Endothelial cell of hepatic sinusoid (primary cell): Measurements from ENCODE around the gene DDX51.

Experiments used
- in situ Hi-C: cut with HindIII; loops from 2 replicates; pipeline ENCODE4 v1.10.0; 2017; ENCODE audit warnings: low sequenced_read_pairs

DDX51 gene

DNA sequence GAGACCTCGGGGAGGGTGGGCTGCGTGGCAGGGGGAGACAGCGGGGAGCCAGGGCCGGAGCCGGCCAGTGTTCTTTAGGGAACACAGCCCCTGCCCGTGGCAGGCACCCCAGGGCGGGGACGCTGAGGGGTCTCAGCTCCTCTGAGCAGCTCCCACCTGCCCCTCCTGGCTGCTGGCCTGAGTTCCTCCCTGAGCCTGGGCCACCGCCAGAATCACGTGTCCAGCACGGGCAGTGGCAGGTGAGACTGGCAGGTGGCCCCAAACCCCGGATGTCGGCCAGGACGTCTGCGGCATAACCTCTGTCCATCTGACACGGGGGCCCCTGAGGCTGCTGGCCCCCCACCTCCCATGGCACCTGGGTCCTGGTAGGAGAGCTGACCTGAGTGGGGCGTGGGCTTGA, 25.3 kb upstream of the DDX51 start:
- in situ Hi-C loops = no loop called here

DNA sequence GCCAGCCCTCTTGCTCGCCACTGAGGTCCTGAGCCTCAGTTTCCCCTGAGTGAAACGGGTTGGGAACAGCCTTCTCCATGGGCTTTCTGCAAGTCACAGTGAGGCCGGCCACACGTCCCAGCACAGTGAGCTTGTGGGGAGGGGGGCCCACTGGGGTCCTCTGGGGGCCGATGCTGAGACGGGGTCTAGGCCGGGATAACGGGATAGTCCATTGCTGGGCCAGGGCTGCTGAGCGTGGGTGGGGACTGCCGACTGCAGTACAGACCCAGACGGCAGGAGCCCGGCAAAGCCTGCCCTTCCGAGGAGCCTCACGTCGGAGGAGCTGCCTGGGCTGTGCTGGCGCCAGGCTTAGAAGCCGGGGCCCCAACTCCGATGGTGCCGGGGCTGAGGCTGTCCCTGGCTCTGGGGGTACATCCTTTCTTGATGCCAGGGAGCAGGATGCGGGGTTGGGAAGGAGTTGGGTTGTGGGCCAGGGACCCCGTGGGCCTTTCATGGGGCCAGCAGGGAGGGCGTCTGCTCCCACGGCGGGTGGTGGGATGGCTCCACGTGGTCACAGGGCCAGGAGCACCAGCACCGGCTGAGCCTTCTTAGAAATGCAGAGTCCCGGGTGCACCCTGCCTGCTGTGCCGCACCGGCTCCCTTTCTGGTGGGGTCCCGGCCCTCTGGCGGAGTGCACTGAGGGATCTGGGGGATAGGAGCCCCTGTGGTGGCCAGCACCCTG, 24.4 kb upstream of the DDX51 start:
- in situ Hi-C loops = no loop called here

DNA sequence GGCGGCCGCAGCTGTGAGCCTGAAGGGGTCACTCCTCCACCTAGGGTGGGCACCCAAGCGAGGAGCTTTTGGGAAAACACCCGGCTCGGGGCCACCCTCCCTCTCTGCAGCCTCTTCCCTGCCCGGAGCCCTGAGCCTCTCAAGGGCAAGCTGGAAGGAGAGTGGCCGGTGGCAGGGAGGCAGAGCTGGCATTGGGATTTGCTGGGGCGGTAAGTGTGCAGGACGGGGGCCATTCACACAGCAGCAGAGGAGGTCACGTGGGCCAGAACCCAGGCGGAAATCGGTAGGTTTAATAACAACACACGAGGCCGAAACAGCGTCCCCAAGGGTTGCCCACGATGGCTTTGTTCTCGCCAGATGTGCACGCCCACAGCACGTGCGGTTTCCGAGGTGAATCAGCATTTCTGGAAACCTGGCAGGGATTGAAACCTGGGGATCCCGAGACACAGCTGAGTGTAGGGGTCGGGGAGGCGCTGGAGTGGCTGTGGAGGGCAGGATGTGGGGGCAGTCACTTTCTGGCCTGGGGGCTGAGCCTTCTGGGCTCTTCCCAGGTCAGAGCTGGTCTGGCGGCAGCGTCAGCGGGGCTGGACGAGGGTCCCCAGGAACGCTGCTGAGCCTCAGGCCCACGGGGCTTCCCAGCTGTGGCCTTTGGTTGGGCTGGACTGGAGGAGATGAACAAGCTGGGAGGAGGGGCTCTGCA, 23.6 kb upstream of the DDX51 start:
- in situ Hi-C loops = no loop called here

DNA sequence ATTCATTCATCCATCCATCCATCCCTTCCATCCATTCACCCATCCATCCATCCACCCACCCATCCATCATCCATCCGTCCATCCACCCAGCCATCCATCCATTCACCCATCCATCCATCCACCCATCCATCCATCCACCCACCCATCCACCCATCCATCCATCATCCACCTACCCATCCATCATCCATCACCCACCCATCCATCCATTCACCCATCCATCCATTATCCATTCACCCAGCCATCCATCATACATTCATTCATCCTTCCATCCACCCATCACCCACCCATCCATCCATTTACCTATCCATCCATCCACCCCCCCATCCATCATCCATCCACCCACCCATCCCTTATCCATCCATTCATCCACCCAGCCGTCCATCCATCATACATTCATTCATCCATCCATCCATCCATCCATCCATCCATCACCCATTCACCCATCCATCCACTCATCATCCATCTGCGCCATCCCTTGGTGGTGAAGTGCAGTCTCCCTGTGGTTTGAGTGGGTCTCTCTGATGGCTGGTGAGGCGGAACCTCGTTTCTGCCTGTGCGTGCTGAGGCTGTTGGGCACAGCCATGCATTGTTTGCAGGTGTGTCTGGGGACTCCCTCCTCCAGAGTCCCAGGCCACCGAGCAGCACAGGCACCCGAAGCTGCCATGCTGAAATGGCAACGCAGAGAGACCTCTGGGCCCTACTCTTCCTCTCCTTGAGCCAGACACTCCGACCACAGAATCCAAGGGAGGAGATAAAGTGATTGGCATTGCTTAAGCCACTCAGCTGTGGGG, 22.9 kb upstream of the DDX51 start:
- in situ Hi-C loops = no loop called here

DNA sequence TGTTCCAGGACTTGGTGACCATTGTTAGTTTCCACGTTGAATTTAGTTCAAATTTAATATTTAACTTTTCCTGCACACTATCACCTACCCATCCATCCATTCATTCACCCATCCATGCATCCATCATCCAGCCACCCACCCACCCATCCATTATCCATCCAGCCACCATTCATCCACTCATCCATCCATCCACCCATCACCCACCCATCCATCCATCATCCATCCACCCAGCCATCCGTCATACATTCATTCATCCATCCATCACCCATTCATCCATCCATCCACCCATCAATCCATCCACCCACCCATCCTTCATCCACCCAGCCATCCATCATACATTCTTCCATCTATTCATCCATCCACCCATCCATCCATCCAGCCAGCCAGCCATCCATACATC, 22.0 kb upstream of the DDX51 start:
- in situ Hi-C loops = no loop called here

DNA sequence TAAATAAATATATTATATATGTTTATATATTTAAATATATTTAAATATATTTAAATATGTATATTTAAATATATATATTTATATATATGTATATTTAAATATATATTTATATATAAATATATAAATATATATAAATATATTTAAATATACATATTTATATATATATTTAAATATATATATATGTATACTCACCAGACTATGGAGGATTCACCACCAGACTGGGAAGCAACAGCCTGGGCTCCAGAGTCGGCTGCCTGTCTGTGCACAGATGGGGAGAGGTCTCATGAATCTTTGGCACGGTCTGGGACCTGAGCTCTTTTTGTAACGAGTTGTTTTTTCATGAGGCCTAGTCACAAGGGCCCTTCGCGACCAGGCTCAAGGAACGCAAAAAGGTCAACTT, 21.5 kb upstream of the DDX51 start:
- in situ Hi-C loops = no loop called here

DNA sequence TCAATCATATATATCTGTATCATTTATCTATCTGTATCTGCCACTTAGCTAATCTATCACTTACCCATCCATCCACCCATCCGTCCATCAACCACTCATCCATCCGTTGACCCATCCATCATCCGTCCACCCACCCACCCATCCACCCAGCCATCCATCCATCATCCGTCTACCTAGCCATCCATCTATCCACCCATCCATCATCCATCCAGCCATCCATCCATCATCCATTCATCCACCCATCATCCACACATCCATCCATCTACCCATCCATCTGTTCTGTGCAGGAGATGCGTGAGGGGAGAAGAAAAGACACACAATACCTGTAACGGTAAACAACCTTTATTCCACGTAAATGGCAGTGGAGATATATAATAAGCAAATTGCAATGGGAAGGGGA, 20.3 kb upstream of the DDX51 start:
- in situ Hi-C loops = no loop called here

DNA sequence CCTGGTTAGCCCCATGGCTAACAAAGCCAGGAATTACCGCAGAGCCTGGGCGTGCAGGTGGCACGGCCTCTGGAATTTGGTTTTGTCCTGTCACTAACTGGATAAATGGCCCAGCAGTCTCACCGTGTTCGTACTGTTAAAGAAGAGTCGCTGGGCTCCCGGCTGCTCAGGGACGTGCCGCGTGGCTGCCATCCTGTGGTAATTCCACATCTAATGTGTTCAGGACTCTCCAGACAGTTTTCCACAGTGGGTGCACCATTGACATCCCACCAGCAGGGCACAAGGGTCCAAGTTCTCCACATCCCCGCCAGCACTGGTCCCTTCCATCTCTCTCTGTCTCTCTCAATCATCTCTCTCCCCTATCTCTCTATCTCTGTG, 19.8 kb upstream of the DDX51 start:
- in situ Hi-C loops = no loop called here

DNA sequence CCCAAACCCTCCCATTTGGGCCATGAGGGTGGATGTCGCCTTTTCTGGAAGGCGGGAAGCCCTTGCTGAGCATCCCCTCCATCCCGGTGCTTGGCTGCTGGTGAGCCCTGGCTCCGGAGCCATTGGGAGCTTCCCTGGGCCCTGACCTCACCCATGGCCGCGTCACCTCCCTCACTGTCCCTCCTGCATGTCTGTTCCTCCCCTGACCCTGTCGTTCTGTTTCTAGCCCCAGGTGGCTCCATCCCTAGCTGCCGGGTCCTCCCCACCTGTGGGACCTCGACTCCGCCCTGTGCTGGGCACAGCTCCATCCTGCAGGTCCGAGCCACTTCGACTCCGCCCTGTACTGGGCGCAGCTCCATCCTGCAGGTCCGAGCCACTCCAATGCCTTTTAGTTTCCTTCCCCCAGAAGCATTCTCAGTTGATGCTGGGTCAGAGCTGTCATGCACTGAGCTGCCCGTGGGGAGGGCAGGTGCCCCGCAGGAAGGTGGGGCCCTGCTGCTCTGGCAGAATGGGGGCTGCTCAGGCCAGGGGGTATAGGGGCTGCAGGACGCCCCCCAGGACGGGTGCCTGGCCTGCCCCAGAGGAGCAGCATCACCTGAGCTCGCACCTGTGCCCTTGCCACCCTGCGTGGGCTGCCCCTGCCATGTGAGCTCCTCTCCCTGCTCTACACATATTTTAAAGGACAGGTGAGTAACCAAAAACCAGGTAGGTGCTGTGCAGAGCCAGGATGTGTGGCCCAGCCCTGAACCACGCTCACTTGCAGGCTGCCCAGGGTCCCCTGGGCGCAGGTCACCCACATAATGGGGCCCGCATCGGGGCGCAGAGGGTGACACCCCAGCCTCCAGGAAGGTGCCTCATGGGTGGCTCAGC, 19.2 kb upstream of the DDX51 start:
- in situ Hi-C loops = no loop called here

DNA sequence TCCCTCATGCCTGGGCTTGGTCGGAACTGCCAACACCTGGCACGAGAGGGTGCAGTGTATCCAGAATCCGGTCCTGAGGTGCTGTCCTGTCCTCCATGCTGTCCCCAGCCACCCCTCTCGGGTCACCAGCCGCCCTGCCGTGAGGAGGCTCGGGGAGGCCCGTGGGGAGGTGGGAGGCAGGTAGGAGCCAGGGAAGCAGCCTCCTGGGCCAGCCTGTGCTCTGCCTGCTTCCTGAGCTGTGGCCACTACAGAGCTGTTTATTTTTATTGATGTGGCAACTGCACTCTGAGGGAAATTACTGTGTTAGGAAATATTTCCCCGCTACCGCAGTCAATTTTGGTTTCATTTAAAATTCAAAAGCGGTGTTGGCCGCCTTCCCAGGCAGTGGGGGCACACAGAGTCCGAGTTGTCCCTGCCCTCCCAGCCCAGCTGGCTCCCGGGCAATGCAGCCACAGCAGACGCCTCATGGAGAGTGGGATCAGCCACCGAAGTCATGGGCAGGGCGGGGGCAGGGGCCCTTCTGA, 18.5 kb upstream of the DDX51 start:
- in situ Hi-C loops = no loop called here

DNA sequence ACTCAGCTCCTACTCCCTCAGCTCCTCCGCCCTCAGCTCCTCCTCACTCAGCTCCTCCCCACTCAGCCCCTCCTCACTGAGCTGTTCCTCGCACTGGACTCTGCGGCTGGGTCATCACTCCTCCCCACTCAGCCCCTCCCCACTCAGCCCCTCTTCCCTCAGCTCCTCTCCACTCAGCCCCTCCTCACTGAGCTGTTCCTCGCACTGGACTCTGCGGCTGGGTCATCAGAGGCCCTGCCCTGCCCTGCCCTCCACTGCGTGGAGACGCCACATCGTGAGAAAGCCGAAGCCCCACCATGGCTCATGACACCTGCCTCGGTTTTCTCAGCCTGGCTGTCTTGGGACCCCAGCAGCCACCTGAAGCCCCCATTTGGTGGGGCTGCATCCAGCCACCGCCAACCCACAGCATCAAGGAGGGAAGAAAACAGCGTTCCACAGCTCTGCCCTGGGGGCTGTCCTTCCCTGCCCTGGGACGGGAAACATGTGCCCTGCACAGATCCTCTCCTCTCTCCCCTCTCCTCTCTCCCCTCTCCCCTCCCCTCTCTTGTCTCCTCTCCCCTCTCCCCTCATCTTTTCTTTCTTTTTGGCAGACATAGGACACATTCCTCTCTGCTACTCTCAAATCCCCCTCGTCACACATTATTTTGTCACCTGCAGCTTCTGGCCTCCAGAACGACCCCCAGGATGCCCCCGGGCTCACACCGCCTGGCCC, 17.8 kb upstream of the DDX51 start:
- in situ Hi-C loops = no loop called here

DNA sequence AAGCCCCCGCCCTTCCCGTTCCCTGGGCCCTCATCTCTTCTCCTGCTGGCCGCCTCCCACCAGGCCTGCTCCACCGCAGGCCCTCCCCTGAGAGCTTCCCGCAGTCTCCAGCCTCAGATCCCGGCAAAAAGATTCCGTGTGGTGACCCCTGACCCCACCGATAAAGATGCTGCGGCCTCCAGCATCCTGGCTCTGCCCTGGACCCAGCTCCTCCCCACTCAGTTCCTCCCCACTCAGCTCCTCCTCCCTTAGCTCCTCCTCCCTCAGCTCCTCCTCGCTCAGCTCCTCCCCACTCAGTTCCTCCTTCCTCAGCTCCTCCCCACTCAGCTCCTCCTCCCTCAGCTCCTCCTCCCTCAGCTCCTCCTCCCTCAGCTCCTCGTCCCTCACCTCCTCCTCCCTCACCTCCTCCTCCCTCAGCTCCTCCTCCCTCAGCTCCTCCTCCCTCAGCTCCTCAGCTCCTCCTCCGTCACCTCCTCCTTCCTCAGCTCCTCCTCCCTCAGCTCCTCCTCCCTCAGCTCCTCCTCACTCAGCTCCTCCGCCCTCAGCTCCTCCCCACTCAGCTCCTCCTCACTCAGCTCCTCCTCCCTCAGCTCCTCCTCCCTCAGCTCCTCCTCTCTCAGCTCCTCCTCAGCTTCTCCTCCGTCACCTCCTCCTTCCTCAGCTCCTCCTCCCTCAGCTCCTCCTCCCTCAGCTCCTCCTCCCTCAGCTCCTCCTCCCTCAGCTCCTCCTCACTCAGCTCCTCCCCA, 17.1 kb upstream of the DDX51 start:
- in situ Hi-C loops = no loop called here

DNA sequence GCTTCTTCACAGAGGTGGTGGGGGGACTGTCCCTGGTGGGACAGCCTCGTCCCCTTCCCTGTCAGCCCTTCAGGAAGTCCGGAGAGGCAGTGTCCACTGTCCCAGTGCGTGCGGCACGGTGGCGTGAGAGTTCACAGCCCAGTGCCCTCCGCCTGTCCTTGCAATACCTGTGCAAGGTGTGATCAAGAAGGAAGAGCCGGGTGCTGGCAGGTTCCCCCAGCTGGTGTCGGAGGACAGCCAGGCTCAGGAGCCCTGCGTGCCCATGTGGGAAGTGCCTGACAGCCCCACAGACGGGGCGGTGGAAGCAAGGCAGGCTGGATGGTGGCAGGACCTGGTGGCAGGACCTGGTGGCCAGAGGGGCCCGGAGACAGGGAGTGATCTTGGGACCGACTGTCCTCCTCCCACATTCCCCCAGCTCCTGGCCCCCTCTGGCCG, 16.5 kb upstream of the DDX51 start:
- in situ Hi-C loops = no loop called here

DNA sequence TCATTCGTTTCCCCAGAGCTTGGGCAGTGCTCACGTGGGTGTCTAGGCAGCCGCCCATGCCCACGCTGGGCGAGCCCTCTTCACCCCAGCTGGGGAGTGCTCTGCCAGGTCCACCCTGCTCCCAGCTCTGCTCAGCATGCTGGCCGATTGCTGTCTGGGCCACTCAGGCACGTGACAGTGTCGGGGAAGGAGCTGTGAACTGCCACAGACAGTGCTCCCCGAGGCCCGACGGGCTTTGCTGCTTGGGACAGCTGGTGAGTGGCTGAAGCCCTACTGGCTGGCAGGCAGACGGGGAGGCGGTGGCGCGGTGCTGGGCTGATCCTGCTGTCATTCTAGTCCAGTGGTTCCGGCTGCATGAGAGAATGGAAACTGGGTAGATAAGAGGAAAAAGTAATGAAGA, 15.9 kb upstream of the DDX51 start:
- in situ Hi-C loops = no loop called here

DNA sequence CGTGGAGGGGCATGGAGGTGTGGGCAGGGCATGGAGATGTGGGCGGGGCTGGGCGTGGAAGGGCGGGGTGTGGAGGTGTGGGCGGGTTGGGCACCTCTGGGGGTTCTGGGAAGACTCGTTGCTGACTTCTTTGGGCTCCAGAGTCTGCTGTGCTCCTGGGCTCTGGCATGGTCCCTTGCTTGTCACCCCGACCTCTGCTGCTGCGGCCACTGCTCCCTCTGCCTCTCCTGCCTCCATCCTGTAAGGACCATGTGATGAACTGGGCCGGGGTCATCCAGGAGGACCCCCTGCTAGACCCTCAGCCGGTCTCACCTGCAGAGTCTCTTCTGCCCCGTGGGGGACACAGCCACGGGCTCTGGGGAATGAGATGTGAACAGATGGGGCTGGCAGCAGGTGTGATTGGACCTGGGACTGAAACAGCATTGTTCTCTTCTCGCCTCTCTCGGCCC, 15.5 kb upstream of the DDX51 start:
- in situ Hi-C loops = no loop called here

DNA sequence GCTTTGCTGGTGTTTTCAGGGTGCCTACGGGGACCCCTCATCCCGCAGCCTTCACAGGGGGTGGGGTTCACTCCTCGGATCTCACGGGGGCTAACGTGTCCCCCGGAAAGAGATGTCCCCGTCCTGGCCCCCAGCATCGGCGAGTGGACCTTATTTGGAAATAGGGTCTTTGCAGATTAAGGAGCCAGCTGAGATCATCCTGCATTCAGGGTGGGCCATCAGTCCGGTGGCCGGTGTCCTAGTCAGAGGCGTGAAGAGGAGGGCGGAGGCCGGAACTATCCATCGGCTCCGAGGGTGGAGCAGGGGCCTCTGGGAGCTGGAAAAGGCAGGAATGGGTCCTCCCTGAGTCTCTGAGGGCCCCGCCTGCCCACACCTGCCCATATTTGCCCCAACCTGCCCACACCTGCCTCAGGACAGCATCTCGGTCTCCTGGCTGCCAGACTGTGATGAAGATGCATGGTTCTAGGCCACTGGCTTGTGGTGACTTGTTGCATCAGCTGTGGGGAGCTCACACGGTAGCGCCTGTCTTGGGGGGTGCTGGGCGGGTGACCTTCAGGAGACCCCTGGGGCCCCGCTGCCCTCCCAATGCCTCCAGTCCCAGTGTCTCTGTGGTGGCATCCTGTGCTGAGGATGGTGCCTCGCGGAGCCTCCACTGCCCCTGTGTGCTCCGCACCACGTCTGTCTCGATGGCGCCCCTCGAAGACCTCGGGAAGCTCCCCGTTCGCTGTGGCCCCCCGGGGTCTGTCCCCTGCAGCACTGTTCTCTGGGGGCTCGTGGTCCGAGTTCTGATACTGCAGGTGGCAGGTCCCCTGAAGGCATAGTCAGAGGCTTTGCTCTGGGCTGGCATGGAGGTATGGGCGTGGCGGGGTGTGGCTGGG, 14.8 kb upstream of the DDX51 start:
- in situ Hi-C loops = no loop called here

DNA sequence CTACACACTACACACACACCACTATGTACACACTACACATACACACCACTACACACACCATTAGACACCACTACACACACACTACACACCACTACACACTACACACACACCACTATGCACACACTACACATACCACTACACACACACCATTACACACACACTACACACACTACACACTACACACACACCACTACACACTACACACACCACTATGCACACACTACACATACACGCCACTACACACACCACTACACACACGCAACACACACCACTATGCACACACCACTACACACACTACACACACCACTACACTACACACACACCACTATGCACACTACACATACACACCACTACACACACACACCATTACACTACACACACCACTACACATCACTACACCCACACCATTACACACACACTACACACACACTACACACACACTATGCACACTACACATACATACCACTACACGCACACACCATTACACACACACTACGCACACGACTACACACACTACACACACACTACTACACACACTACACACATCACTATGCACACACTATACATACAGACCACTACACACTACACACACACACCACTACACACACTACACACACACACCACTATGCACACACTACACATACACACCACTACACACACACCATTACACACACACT, 13.8 kb upstream of the DDX51 start:
- in situ Hi-C loops = no loop called here
